ENCODE data around the gene TMEM191C.
"Not testable (repeated sequence)": the region's sequence is repeated elsewhere in the genome, so short reads cannot be mapped to it uniquely, and the experiment has no call there.

- TF ChIP-seq EP300, CTCF (IDR thresholded peaks at IDR 0.05): not testable (repeated sequence)
Observed at GRCh38 chr22:21440018-21440636, 27.1 kb upstream of the TMEM191C start.

Data from upper lobe of left lung (tissue), 4 donors.